Testis (tissue), 2 donors: ENCODE measurements around the gene CHST12.

Experiments
- POLR2A ChIP-seq: fragments of 450-650 bp; IDR thresholded peaks from one replicate; pipeline ENCODE4 v1.6.1; 2017; ENCODE audit warnings: antibody characterized with exemption, mild to moderate bottlenecking, moderate library complexity
- TF ChIP-seq, protein P1 (sequence below), 3 experiments: fragments of 450-650 bp in 2 of 3; fragments of 200-600 bp in 1 of 3; sonication (generic) in 1 of 3; IDR thresholded peaks; one replicate each; pipeline ENCODE4 v1.5.1; 2016 to 2019; ENCODE audit warnings: antibody characterized with exemption in 3 of 3, mild to moderate bottlenecking in 2 of 3, moderate library complexity in 1 of 3

DNA sequence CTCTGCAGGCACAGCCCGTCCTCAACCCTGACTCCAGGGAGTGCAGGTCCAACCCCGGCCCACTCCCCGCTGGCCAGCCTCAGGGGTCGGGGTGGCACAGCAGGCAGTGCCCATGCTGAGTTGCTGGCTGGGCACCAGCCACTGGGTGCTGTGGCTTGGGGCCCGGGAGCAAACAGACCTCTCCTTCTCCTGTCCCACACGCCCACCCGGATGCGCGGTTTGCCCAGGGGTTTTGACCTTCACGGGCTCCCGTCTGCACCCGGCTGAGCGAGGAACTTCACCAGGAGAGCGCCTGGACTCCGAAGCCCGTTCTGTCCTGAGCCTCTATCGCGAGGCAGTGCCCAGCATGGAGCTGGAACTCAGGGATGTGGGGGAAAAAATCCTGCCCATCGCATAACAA lies 75.4 kb downstream of the CHST12 start:
- TF ChIP-seq, protein P1, sequence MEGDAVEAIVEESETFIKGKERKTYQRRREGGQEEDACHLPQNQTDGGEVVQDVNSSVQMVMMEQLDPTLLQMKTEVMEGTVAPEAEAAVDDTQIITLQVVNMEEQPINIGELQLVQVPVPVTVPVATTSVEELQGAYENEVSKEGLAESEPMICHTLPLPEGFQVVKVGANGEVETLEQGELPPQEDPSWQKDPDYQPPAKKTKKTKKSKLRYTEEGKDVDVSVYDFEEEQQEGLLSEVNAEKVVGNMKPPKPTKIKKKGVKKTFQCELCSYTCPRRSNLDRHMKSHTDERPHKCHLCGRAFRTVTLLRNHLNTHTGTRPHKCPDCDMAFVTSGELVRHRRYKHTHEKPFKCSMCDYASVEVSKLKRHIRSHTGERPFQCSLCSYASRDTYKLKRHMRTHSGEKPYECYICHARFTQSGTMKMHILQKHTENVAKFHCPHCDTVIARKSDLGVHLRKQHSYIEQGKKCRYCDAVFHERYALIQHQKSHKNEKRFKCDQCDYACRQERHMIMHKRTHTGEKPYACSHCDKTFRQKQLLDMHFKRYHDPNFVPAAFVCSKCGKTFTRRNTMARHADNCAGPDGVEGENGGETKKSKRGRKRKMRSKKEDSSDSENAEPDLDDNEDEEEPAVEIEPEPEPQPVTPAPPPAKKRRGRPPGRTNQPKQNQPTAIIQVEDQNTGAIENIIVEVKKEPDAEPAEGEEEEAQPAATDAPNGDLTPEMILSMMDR (IDR thresholded peaks at IDR 0.05): no peak
- TF ChIP-seq POLR2A: no peak
